HG02678 (cell line): ENCODE measurements around the gene LPXN.

ENCODE experiments used
- ATAC-seq: cut with Tn5 transposase; IDR thresholded peaks from one replicate; pipeline ENCODE4 v1.9.1; 2021; ENCODE audit warnings: mild to moderate bottlenecking, moderate library complexity; ENCODE audit not compliant: unreplicated experiment

The LPXN gene

GRCh38 chr11:58575377-58576020 lies at the start of gene LPXN:
Gene LPXN, minus strand, starts transcription at chr11:58575856. Its CDS starts 84 bp downstream, at chr11:58575772.
- no peak for ATAC-seq

- no peak for ATAC-seq
Measured at GRCh38 chr11:58625086-58625485, 49.4 kb upstream of the LPXN start.

GRCh38 chr11:58622344-58622743 lies 46.7 kb upstream of the LPXN start, which contains the start of gene CNTF:
Gene CNTF, plus strand, starts transcription at chr11:58622665. Its CDS starts 88 bp downstream, at chr11:58622753.
- no peak for ATAC-seq

- peak; percentile 49 for ATAC-seq
Measured at GRCh38 chr11:58621586-58622262, 46.1 kb upstream of the LPXN start.

- ATAC-seq: no peak
Measured at GRCh38 chr11:58617976-58618557, 42.4 kb upstream of the LPXN start.

GRCh38 chr11:58616594-58616993 lies 40.9 kb upstream of the LPXN start:
- ATAC-seq: no peak

- ATAC-seq: no peak
Measured at GRCh38 chr11:58615559-58615958, 39.9 kb upstream of the LPXN start.

- no peak for ATAC-seq
Measured at GRCh38 chr11:58613228-58613627, 37.6 kb upstream of the LPXN start.

GRCh38 chr11:58609723-58610122 lies 34.1 kb upstream of the LPXN start:
- no peak for ATAC-seq

GRCh38 chr11:58608331-58608730 lies 32.7 kb upstream of the LPXN start:
- no peak for ATAC-seq

GRCh38 chr11:58606930-58607714 lies 31.5 kb upstream of the LPXN start:
- ATAC-seq: no peak

GRCh38 chr11:58600510-58600909 lies 24.9 kb upstream of the LPXN start:
- ATAC-seq: no peak

GRCh38 chr11:58597486-58598144 lies 22.0 kb upstream of the LPXN start:
- ATAC-seq: no peak

- no peak for ATAC-seq
Measured at GRCh38 chr11:58596621-58597020, 21.0 kb upstream of the LPXN start.

GRCh38 chr11:58594826-58595225 lies 19.2 kb upstream of the LPXN start:
- no peak for ATAC-seq

GRCh38 chr11:58592760-58593472 lies 17.3 kb upstream of the LPXN start:
- ATAC-seq: peak; percentile 47

GRCh38 chr11:58591659-58592058 lies 16.0 kb upstream of the LPXN start:
- ATAC-seq: no peak

- ATAC-seq: no peak
Measured at GRCh38 chr11:58586998-58587397, 11.3 kb upstream of the LPXN start.

GRCh38 chr11:58582437-58582836 lies 6.8 kb upstream of the LPXN start:
- ATAC-seq: no peak

GRCh38 chr11:58580311-58580710 lies 4.7 kb upstream of the LPXN start:
- no peak for ATAC-seq
